ENCODE data around the gene SPINT2.

The SPINT2 gene

DNA sequence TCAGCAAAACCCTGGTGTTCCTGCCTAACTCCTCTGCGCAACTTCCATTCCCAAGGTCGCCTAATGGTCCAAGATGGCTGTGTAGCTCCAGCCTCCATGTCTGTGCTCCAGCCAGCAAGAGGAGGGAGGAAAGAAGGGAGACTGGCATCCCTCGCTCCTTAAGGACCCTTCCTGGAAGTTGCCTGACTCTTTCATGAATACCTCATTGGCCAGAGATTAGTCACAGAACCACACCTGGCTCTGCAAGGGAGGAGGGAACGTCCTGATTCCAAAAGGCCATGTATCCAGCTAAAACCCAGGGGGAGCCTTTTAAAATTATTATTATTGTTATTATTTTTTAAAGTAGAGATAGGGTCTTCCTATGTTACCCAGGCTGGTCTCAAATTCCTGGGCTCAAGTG, 60.1 kb downstream of the SPINT2 start:
- TF ChIP-seq, protein P1, sequence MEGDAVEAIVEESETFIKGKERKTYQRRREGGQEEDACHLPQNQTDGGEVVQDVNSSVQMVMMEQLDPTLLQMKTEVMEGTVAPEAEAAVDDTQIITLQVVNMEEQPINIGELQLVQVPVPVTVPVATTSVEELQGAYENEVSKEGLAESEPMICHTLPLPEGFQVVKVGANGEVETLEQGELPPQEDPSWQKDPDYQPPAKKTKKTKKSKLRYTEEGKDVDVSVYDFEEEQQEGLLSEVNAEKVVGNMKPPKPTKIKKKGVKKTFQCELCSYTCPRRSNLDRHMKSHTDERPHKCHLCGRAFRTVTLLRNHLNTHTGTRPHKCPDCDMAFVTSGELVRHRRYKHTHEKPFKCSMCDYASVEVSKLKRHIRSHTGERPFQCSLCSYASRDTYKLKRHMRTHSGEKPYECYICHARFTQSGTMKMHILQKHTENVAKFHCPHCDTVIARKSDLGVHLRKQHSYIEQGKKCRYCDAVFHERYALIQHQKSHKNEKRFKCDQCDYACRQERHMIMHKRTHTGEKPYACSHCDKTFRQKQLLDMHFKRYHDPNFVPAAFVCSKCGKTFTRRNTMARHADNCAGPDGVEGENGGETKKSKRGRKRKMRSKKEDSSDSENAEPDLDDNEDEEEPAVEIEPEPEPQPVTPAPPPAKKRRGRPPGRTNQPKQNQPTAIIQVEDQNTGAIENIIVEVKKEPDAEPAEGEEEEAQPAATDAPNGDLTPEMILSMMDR (IDR thresholded peaks at IDR 0.05): no peak

DNA sequence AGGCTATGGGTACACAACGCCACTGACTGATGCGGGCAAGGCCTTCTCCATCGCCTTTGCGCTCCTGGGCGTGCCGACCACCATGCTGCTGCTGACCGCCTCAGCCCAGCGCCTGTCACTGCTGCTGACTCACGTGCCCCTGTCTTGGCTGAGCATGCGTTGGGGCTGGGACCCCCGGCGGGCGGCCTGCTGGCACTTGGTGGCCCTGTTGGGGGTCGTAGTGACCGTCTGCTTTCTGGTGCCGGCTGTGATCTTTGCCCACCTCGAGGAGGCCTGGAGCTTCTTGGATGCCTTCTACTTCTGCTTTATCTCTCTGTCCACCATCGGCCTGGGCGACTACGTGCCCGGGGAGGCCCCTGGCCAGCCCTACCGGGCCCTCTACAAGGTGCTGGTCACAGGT, 62.2 kb downstream of the SPINT2 start:
- TF ChIP-seq, protein P1 (IDR thresholded peaks at IDR 0.05): no peak

DNA sequence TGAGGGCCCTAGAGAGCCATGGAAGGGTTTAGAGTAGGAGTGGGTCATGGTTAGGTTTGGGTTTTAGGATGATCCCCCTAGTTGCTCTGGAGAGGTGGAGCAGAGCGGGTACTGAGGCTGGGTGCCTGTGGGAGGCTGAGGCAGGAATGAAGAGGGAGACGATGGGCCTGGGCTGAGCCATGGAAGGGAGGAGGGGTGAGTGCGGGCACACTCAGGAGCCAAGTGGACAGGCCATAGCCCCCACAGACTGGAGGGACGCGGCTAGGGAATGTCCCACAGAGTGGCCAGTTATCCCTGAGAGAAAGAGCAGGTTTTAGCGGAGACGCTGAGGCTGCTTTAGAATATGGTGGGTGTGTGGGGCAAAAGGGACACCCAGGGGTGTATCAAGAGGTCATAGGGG, 65.3 kb downstream of the SPINT2 start:
- TF ChIP-seq, protein P1 (IDR thresholded peaks at IDR 0.05): no peak

DNA sequence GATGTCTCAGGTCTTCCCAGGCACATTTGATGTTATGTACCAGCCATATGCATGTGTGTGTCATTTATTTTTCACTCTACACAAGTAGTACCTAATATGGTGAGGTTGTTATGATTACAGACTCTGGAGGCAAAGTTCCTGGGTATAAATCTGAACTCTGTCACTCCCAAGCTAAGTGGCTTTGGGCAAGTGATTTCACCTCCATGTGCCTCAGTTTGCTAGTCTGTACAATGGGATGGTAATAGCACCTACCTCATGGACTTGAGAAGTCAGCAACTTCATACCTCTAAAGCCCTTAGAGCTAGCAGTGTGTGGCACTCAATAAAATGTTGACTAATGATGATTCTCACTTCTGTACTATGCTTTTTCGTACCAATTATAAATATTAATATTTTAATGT, 67.4 kb downstream of the SPINT2 start:
- TF ChIP-seq, protein P1 (IDR thresholded peaks at IDR 0.05): no peak

DNA sequence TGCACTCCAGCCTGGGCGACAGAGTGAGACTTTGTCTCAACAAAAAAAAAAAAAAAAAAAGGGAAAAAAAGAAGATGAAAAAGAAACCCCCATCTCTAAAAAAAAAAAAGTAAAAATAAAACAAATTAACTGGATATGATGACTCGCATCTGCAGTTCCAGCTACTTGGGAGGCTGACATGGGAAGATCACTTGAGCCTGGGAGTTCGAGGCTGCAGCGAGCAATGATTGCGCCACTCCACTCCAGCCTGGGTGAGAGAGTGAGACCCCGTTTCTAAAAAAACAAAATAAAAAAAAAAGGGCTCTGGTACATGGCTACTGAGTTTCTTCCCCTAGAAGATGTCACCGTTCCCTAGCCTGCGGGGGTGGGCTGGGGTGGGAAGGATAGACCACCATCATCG, 68.9 kb downstream of the SPINT2 start:
- TF ChIP-seq, protein P1 (IDR thresholded peaks at IDR 0.05): no peak

DNA sequence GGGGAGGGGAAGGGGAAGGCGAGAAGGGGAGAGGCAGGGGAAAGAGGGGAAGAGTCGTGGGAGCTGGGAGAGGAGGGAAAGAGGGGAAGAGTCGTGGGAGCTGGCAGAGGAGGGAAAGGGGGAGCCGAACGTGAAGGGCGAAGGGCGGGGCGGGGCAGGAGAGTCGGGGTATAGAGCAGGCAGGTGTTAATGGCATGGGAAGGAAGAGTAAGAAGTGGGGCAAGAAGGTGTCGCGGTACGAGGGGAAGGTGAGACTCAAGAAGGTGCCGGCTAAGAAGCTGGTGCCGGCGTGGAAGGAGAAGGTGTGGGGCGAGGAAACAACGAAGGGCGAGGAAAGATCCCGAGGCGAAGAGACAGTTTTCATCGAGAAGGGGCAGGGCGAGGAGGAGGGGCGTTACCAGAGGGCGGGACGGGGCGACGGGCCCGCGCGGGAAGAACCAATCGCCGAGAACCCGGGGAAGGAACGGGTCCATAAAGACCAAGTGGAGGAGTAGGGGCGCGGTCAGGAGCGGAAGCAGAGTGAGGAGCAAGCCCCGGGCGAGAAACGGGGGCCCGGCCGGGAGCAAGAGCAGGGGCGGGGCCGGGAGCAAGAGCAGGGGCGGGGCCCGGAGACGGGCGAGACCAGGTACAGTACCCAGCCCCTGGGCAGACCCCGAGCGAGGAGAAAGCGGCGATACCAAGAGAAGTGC, 71.7 kb downstream of the SPINT2 start:
- TF ChIP-seq, protein P1 (IDR thresholded peaks at IDR 0.05): no peak

DNA sequence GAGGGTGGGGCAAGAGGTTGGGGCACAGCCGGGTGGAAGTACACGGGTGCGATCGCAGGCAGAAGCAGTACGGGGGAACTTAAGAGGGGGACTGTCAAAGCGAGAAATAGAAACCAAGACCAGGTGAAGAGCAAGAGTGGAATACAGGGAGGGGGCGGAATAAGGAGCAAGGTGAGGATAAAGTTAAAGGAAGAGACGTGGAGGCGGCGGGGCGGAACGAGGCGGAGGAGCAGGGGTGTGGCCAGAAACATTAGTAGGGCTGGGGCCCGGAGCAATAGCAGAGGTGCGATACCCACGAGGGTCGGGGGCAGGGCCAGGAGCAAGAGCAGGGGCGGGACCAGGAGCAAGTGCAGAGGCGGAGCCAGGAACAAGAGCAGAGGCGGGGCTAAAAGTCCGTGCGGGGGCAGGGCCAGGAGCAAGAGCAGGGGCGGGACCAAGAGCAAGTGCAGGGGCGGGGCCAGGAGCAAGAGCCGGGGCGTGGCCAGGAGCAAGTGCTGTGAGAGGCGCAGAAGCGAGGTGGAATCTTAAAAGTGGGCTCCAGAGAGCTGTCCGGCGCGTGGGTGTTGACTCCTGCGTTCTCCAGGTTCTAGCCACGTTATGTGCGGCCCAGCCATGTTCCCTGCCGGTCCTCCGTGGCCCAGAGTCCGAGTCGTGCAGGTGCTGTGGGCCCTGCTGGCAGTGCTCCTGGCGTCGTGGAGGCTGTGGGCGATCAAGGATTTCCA, 72.4 kb downstream of the SPINT2 start:
- TF ChIP-seq, protein P1 (IDR thresholded peaks at IDR 0.05): no peak

Measured in LNCAP (cell line).